AG04450 (cell line): ENCODE results near the gene APLP2. TPM values are rescaled to one million over a fixed set of nuclear protein-coding genes. Genes with fewer than 3 reads are reported as not detected.

Source experiments
- CTCF ChIA-PET: fragments of 300-600, 350-600 bp; formaldehyde crosslinking; extraction: SDS; loops from one replicate; lab custom pipeline; 2022; ENCODE audit warnings: antibody characterized with exemption, inconsistent platforms; lab: Charles Lee
- POLR2A ChIA-PET: fragments of 350-600 bp; formaldehyde crosslinking; extraction: SDS; loops from one replicate; lab custom pipeline; 2021; ENCODE audit warnings: antibody characterized with exemption, inconsistent platforms; lab: Yijun Ruan, JAX
- DNase-seq: peaks from one replicate; pipeline ENCODE4 v3.0.0-alpha.2; 2011; ENCODE audit warnings: low read depth, low spot score
- H3K27ac ChIP-seq: one replicate; pipeline ENCODE4 v1.5.1; 2012; ENCODE audit warnings: low read depth, low read length, control low read depth
- H3K27me3 ChIP-seq: one replicate; pipeline ENCODE4 v1.6.0; 2012; ENCODE audit warnings: low read length; ENCODE audit not compliant: control insufficient read depth, insufficient read depth
- H3K4me3 ChIP-seq: 2 replicates; pipeline ENCODE4 v1.5.1; 2011; ENCODE audit warnings: mild to moderate bottlenecking, low read depth, low read length, control low read depth
- H3K9me3 ChIP-seq: 2 replicates; pipeline ENCODE4 v1.5.1; 2012; ENCODE audit warnings: low read length; ENCODE audit not compliant: control insufficient read depth, insufficient read depth
- polyA plus RNA-seq: library from polyadenylated mRNA; depleted of rRNA; stranded (reverse); fragments of >200 nt; gene quantifications from 2 replicates; pipeline ENCODE4 v1.2.3, GENCODE V29; 2011
- TF ChIP-seq, protein P1 (sequence below): IDR thresholded peaks from 2 replicates; pipeline ENCODE4 v1.5.1; 2011; ENCODE audit warnings: low read depth, low read length, control low read depth, inconsistent platforms

APLP2 gene
- polyA plus RNA-seq, 1 experiment: 273 TPM

DNA sequence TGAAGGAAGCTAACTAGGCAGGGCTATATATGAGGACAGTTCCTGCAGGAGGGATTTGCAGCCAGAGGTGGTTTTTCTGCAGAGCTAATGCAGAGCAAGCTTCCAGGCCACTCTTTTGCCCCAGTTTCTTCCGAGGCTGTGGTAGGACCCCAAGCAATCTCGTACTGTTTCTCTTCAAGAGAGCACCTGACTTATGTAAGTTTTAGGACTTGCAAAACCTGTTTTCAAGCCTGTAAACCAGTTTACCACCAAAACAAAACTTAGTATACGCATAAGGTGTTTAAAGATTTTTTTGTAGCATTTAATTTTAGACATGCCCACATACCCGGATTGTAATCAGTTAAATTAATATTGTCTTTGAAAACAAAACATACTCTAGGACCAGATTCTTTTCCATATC lies 7.7 kb upstream of the APLP2 start:
- no peak overlapping the region for H3K4me3 ChIP-seq
- no peak for DNase-seq
- H3K27me3 ChIP-seq: peaks cover 33% of the 10 kb centered on the region
- CTCF ChIA-PET: no interaction called here
- no peak overlapping the region for H3K27ac ChIP-seq
- POLR2A ChIA-PET: no interaction called here
- TF ChIP-seq, protein P1, sequence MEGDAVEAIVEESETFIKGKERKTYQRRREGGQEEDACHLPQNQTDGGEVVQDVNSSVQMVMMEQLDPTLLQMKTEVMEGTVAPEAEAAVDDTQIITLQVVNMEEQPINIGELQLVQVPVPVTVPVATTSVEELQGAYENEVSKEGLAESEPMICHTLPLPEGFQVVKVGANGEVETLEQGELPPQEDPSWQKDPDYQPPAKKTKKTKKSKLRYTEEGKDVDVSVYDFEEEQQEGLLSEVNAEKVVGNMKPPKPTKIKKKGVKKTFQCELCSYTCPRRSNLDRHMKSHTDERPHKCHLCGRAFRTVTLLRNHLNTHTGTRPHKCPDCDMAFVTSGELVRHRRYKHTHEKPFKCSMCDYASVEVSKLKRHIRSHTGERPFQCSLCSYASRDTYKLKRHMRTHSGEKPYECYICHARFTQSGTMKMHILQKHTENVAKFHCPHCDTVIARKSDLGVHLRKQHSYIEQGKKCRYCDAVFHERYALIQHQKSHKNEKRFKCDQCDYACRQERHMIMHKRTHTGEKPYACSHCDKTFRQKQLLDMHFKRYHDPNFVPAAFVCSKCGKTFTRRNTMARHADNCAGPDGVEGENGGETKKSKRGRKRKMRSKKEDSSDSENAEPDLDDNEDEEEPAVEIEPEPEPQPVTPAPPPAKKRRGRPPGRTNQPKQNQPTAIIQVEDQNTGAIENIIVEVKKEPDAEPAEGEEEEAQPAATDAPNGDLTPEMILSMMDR: no peak
- no peaks in the 10 kb centered on the region for H3K9me3 ChIP-seq

DNA sequence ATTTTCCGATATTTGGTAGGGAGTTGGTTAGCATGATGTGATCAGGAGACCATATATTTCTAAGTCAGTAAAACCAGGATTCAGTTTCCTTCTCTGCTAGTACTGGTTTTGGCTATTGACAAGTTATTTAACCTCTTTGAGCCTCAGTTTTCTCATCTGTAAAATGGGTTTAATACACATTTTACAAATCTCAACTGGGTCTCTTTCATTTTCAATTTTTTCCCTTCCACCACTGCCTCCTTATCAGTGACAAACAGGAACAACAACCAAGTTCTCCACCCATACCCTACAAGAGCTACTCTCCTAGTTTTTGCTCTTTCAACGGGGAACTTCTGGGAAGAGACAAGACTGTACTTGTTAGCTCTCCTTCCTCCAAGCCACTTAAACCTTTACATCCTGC lies 6.2 kb upstream of the APLP2 start:
- peaks cover 27% of the 10 kb centered on the region for H3K27me3 ChIP-seq
- DNase-seq: no peak
- H3K9me3 ChIP-seq: no peaks in the 10 kb centered on the region
- no peak overlapping the region for H3K27ac ChIP-seq
- TF ChIP-seq, protein P1: no peak
- ChIA-PET POLR2A (no interaction called here), CTCF (no interaction called here)
- H3K4me3 ChIP-seq: no peak overlapping the region

GRCh38 chr11:130064596-130064995 lies 5.1 kb upstream of the APLP2 start:
- peaks cover 26% of the 10 kb centered on the region for H3K27me3 ChIP-seq
- H3K27ac ChIP-seq: no peak overlapping the region
- DNase-seq: no peak
- no peaks in the 10 kb centered on the region; the same call in 1 of the 2 replicates for H3K9me3 ChIP-seq
- ChIA-PET POLR2A (no interaction called here), CTCF (no interaction called here)
- TF ChIP-seq, protein P1: no peak
- H3K4me3 ChIP-seq: no peak overlapping the region

DNA sequence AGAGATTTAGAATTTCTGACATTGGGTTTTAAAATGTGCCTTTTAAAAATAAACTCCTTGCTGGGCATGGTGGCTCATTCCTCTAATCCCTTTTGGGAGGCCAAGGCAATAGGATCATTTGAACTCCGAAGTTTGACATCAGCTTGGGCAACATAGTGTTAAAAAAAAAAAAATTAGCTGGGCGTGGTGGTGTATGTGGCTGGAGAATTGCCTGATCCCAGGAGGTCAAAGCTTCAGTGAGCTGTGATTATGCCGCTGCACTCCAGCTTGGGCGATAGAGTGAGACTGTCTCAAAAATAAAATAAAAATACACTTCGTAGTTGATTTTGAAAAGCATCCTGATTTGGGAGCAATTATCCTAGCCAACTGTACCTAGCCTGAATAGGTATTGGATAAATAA lies 3.4 kb upstream of the APLP2 start:
- no peak overlapping the region for H3K4me3 ChIP-seq
- ChIA-PET POLR2A (no interaction called here), CTCF (interaction anchor here (0.6 to 1.8 kb wide), 2 partner anchors 60 to 66 kb away, joined by 3 to 9 read pairs; no protein-coding TSS in a partner anchor)
- TF ChIP-seq, protein P1: no peak
- H3K27ac ChIP-seq: no peak overlapping the region
- peaks cover 21% of the 10 kb centered on the region for H3K27me3 ChIP-seq
- no peak for DNase-seq
- H3K9me3 ChIP-seq: no peaks in the 10 kb centered on the region; the same call in 1 of the 2 replicates

DNA sequence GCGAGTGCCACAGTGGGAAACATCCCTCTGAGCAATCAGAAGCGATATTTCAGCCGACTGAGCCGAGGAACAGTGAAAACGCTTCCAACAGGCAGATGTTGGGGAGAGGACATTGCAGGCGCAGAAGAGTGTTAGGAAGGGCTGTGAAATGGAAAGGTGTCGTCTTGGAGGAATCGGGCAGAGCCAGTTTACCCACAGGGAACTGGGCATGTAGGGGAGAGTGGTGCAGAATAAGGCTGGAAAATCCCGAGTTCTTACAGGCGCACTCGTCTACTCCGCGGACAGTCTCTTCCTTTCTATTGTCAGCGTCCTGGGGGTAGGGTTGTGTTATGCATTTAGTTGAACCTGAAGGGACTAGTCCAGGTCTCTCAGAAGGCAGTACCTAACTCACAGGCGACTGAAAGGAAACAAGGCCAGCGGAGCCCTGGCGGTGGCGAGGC lies 1.1 kb upstream of the APLP2 start:
- POLR2A ChIA-PET: no interaction called here
- H3K27ac ChIP-seq: peak overlapping the region; percentile 59
- H3K4me3 ChIP-seq: peak overlapping the region; percentile 68
- H3K9me3 ChIP-seq: no peaks in the 10 kb centered on the region; the same call in 1 of the 2 replicates
- DNase-seq: no peak
- H3K27me3 ChIP-seq: peaks cover 11% of the 10 kb centered on the region
- TF ChIP-seq, protein P1: no peak
- CTCF ChIA-PET: interaction anchor here (1.0 kb wide), 1 partner anchor 143 kb away, joined by 3 read pairs; no protein-coding TSS in a partner anchor
